PC-9 (cell line): ENCODE measurements around the gene TMEFF2.

ENCODE experiments used
- EZH2 ChIP-seq: fragments of 200-600 bp; sonication (generic); IDR thresholded peaks from 2 replicates; pipeline ENCODE4 v1.8.0; 2017; ENCODE audit warnings: antibody characterized with exemption, low read depth
- TF ChIP-seq, protein P1 (sequence below): fragments of 200-600 bp; sonication (generic); conservative IDR thresholded peaks from 2 replicates; pipeline ENCODE4 v1.6.1; 2017; ENCODE audit warnings: mixed run types, antibody characterized with exemption, mild to moderate bottlenecking, moderate library complexity

DNA sequence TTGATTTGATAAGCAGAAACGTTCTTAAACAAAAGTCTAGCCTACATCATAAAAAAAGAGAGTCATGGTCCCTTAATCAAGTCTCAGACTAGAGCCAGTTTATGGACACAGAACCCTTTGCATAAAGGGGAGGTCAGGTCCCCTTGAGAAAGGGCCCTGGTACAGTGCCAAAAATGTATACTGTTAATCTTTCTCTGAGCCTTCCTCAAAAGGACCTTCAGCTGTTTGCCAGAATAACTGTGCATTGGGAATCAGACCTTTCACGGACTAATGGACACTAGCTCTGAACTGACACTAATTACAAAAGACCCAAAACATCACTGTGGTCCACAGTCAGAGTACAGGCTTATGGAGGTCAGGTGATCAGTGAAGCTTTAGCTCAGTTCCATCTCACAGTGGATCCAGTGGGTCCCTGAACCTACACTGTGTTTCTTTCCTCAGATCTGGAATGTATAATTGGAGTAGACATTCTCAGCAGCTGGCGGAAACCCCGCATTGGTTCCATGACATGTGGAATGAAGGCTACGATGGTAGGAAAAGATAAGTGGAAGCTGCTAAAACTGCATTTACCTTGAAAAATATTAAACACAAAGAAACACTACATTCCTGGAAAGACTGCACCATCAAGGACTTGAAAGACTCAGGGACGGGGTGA, 151.4 kb downstream of the TMEFF2 start:
- no peak for TF ChIP-seq EZH2
- TF ChIP-seq, protein P1, sequence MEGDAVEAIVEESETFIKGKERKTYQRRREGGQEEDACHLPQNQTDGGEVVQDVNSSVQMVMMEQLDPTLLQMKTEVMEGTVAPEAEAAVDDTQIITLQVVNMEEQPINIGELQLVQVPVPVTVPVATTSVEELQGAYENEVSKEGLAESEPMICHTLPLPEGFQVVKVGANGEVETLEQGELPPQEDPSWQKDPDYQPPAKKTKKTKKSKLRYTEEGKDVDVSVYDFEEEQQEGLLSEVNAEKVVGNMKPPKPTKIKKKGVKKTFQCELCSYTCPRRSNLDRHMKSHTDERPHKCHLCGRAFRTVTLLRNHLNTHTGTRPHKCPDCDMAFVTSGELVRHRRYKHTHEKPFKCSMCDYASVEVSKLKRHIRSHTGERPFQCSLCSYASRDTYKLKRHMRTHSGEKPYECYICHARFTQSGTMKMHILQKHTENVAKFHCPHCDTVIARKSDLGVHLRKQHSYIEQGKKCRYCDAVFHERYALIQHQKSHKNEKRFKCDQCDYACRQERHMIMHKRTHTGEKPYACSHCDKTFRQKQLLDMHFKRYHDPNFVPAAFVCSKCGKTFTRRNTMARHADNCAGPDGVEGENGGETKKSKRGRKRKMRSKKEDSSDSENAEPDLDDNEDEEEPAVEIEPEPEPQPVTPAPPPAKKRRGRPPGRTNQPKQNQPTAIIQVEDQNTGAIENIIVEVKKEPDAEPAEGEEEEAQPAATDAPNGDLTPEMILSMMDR, result no peak
